GM19467 (cell line): Measurements from ENCODE around the gene CAMK2A.

ENCODE experiments used
- ATAC-seq: cut with Tn5 transposase; IDR thresholded peaks from one replicate; pipeline ENCODE4 v1.9.1; 2021; ENCODE audit warnings: mild to moderate bottlenecking, moderate library complexity; ENCODE audit not compliant: unreplicated experiment

Gene CAMK2A

GRCh38 chr5:150301901-150302300, 12.3 kb upstream of the CAMK2A start:
- no peak for ATAC-seq

DNA sequence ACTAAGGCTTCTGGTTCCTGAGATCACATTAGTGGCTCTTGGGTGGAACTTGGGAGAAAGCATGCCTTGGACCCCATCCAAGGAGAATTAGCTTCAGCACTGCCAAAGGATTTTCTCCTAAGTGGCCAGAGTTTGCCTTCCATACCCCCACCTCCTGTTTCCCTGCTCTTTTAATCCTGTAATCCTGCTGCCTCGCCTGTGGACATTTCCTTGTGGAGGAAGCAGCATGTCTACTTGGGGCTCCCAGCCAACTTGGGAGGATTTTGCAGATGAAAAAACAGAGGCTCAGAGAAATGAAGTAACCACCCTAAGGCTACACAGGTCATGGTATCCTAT, 11.6 kb upstream of the CAMK2A start:
- ATAC-seq: no peak

DNA sequence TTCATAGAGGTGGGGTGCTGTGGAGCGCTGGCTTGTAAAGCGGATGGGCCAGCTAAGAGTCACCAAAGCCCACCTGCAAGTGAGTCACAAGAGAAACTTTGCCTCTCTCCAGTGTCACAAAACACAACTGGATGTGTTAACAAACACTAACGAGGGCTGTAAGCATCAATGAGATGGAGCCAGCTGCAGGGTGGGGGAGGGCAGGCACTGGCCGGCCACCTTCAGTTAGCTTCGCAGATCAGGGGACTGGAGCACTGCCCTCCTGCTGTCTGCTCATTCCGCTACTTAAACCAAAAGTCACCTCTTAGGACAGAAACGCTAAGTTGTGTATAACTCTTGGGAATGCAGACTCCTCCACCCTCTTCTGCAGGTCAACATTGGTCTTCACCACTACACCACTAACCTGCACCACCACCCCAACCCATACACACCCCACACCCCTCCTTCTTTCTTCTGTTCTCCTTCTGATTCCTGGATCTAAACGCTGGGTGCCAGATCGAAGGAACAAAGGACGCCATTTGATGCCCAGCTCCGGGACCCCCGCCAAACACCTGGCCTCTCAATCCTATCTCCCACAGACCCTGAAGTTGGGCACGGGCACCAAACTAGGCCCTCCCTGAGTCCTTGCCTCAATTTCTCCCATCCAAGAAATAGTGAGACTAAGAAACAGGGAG, 11.1 kb upstream of the CAMK2A start:
- no peak for ATAC-seq

DNA sequence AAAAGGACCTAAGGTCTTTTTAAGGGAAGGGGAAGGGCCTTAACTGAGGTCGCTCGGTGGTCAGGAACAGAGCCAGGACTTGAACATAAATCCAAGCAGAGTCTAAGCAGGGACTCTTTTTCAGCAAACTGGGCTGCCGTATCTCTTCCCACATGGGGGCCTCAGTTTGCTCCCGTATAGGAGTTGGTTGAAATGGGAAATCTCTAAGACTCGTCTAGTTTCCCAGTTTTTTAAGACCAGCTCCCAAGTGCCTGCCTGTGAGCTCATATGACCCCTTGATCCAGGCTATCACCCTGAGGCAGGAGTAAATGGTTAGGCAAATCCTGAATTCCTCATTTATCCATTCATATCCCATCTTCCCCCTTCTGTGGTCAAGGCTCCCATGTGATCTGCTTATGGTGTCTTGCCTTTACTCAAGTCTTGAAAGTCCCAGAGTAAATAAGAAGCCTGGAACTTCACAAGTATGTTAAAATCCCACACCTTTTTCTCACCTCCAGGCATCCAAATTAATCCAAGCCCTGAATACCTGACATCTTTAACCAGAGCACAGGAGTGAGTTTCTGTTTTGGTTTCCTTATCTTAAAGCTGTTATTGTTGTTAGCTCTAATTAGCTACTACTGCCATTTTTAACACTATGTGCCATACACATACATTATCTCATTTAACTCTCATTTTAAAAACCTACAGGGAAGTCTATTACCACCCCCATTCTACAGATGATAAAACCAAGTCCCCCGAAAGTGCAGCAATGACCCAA, 10.2 kb upstream of the CAMK2A start:
- ATAC-seq: no peak

- ATAC-seq: no peak
Measured at GRCh38 chr5:150298701-150299451, 9.3 kb upstream of the CAMK2A start.

- ATAC-seq: no peak
Measured at GRCh38 chr5:150297934-150298595, 8.5 kb upstream of the CAMK2A start.

GRCh38 chr5:150297236-150297890, 7.8 kb upstream of the CAMK2A start:
- ATAC-seq: no peak

DNA sequence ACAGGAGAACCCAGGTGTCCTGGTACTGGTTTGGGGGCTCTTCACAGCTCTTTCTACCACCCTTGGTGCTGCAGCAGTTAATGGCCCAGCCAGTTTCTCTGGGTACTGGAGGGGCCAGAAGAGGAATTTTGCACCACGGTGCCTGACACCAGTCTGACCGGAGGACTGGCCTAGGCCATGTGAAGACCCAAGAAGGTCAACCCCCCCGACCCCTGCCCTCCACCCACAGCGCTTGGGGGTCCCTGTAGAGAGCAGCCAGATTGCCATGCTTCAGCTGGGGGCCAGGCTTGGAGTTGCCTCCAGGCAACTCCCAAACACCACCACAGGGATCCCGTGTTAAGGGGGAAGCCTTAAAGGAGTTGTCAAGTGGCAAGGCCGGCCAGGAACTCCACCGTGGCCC, 6.9 kb upstream of the CAMK2A start:
- no peak for ATAC-seq

DNA sequence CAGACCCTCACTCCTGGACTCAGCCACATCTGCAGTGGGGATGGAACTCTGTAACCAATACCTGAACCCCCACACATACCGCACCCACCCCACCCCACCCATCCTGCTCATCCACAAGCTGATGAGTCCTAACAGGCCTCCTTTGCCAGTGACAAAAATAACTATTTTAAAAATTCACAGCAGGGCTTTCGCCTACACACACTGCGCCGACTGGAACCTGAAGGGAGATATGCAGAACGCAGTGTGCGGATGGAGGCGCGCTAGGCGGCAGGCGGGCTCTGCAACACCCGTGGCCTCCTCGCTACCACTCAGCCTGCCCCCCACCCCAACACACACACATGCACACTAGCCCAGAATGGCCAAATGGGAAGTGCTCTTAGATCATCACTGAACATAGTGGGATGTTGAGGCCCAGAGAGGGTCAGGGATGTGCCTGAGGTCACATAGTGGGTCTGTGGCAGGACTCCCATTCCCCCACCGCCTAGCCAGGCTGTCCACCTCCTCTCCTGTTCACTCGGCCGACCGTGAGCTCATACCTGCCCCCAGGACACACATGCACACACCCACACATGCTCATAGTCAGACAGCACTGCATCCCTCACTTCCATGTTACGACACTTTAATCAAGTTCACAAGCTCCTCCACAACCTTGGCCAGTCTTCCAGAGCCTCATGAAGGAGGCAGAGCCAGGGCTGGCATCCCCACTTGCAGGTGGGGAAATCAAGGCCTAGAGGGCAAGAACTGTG, 6.3 kb upstream of the CAMK2A start:
- no peak for ATAC-seq

DNA sequence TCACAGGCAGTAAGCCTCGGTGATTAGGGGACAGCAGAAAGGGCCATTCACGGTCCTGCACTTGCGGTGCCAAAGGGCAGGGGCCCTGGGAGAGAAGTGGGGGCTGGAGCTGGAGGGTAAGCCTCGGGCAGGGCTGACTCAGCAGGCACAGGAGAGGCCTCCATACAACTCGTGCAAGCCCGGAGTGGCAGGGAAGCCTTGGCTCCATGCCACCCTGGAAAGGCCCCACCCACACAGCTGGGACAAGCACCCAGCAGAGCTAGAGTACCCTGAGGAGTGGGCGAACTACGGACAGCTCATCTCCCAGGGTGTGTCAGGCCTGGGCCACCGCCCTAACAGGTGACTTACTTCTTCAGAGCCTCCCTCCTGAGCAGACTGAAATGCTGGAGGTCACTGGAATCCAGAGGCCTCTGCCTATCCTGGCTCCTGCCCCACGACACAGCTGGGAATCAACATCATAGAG, 5.6 kb upstream of the CAMK2A start:
- ATAC-seq: no peak

- no peak for ATAC-seq
Measured at GRCh38 chr5:150294551-150295071, 5.0 kb upstream of the CAMK2A start.

DNA sequence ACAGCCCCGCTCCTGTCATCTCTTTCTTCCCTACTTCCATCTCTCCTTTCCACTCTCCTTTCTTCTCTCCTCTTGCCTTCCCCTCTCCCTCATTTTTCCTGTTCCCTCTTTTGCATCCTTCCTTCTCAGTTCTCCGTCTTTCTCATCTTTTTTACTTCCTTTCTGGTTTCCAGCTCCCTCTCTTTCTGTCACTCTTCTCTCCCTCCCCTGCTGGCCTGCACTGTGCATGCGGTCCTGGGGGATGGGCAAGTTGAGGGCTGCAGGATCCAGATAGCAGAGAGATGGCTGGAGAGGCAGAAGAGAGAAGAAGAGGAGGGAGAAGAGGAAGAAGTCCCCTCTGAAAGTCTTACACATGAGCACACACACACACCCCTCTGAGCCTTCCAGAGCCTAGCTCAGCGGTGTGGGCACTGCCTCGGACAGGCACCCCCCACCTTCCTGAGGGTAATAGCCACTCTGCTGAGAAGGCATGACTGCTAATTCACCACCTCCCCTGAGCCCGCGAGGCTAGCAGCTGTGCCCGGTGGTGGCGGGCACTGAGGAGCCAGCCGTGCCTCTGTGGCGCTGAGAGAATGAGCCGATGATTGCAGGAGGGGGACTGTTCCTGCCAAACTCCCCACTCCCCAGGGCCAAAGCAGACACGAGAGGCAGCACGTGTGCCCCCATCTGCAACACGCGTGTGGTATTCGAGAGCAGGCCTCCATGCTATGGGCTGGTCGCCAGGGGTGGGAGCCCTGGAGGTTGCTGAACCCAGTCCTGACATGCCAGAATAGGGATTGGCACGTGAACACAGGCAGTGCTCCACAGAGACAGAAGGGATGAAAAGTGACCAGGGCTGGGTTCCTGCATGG, 3.7 kb upstream of the CAMK2A start:
- ATAC-seq: no peak

- no peak for ATAC-seq
Measured at GRCh38 chr5:150291388-150292385, 2.1 kb upstream of the CAMK2A start.

- ATAC-seq: no peak
Measured at GRCh38 chr5:150288791-150289190, 782 bp downstream of the CAMK2A start.

GRCh38 chr5:150288361-150288760, 1.2 kb downstream of the CAMK2A start:
- no peak for ATAC-seq

- ATAC-seq: no peak
Measured at GRCh38 chr5:150286820-150287219, 2.8 kb downstream of the CAMK2A start.

DNA sequence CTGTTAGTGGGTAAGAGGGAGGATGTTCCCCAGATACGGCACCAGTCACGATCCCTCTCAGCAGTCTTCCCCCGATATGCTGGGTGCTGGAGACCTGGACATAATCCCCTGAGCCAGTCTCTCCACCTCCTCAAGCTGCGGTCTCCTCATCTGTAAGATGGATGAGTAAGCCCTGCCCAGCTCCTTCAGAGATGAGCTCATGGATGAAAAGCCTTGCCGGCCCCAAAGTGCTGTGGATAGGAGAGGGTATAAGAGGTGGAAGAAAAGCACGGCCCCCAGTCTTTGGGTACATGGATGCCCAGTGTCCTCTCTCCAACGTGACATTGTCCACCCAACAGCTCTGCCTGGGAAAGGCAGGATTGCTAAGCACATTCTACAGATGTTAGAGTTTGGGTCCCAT, 4.5 kb downstream of the CAMK2A start:
- ATAC-seq: no peak

- no peak for ATAC-seq
Measured at GRCh38 chr5:150284311-150284710, 5.3 kb downstream of the CAMK2A start.
